Neural cell (in vitro differentiated cells): Measurements from ENCODE around the gene MMP15. TPM values are rescaled to one million over a fixed set of nuclear protein-coding genes. Genes with fewer than 3 reads are reported as not detected.

Experiments
- H2AFZ ChIP-seq: fragments of 200-600, 300-800 bp; sonication (generic), shearing (Covaris generic); 2 replicates; pipeline ENCODE4 v1.6.0; 2014; ENCODE audit warnings: low read depth, mild to moderate bottlenecking, antibody characterized with exemption, low read length, moderate library complexity
- H3F3A ChIP-seq: fragments of 200-600 bp; shearing (Covaris generic); 2 replicates; pipeline ENCODE4 v1.6.1; 2016; ENCODE audit warnings: mild to moderate bottlenecking, moderate library complexity, mixed read lengths, antibody characterized with exemption, low read length; ENCODE audit not compliant: insufficient read depth, poor library complexity, severe bottlenecking
- H3K27ac ChIP-seq: fragments of 200-600, 300-800 bp; sonication (generic), shearing (Covaris generic); 2 replicates; pipeline ENCODE4 v1.5.1; 2014; ENCODE audit warnings: mild to moderate bottlenecking, low read length, moderate library complexity
- H3K27me3 ChIP-seq: fragments of 300-800, 200-600 bp; sonication (generic), shearing (Covaris generic); 2 replicates; pipeline ENCODE4 v1.6.0; 2014; ENCODE audit warnings: mild to moderate bottlenecking, low read depth, low read length, moderate library complexity; ENCODE audit not compliant: insufficient read depth
- H3K36me3 ChIP-seq: fragments of 300-800, 200-600 bp; sonication (generic), shearing (Covaris generic); 2 replicates; pipeline ENCODE4 v1.5.1; 2014; ENCODE audit warnings: mild to moderate bottlenecking, antibody characterized with exemption, low read length, moderate library complexity; ENCODE audit not compliant: insufficient read depth
- H3K4me2 ChIP-seq: fragments of 300-800, 200-600 bp; sonication (generic), shearing (Covaris generic); 2 replicates; pipeline ENCODE4 v1.6.0; 2014; ENCODE audit warnings: mild to moderate bottlenecking, low read length
- H3K4me3 ChIP-seq: fragments of 300-800, 200-600 bp; sonication (generic), shearing (Covaris generic); 2 replicates; pipeline ENCODE4 v1.5.1; 2014; ENCODE audit warnings: mild to moderate bottlenecking, low read length, moderate library complexity
- H3K79me2 ChIP-seq: fragments of 200-600 bp; shearing (Covaris generic); replicated peaks from 2 replicates; pipeline ENCODE4 v1.6.0; 2014; ENCODE audit warnings: mild to moderate bottlenecking, low read length, moderate library complexity; ENCODE audit not compliant: insufficient read depth
- H3K9ac ChIP-seq: fragments of 300-800, 200-600 bp; sonication (generic), shearing (Covaris generic); 2 replicates; pipeline ENCODE4 v1.6.1; 2016; ENCODE audit warnings: mild to moderate bottlenecking, low read length, mixed read lengths
- H3K9me2 ChIP-seq: fragments of 200-600 bp; shearing (Covaris generic); 2 replicates; pipeline ENCODE4 v1.6.1; 2016; ENCODE audit warnings: mild to moderate bottlenecking, low read length, mixed read lengths; ENCODE audit not compliant: insufficient read depth
- H3K9me3 ChIP-seq: fragments of 200-600, 300-800 bp; sonication (generic), shearing (Covaris generic); 2 replicates; pipeline ENCODE4 v1.6.1; 2016; ENCODE audit warnings: mild to moderate bottlenecking, mixed run types, low read length, moderate library complexity, mixed read lengths
- H4K20me1 ChIP-seq: fragments of 200-600 bp; shearing (Covaris generic); 2 replicates; pipeline ENCODE4 v1.6.1; 2016; ENCODE audit warnings: mild to moderate bottlenecking, mixed run types; ENCODE audit not compliant: insufficient read depth
- CTCF ChIP-seq: fragments of 450-650 bp; IDR thresholded peaks from 2 replicates; pipeline ENCODE4 v1.5.1; 2014; ENCODE audit warnings: antibody characterized with exemption, mild to moderate bottlenecking, moderate library complexity; ENCODE audit not compliant: poor library complexity, severe bottlenecking
- EP300 ChIP-seq: fragments of 450-650 bp; conservative IDR thresholded peaks from 2 replicates; pipeline ENCODE4 v1.6.1; 2014; ENCODE audit warnings: antibody characterized with exemption, mild to moderate bottlenecking, moderate library complexity; ENCODE audit not compliant: poor library complexity, severe bottlenecking
- EZH2 ChIP-seq: fragments of 200-600, 300-800 bp; shearing (Covaris generic), sonication (generic); IDR thresholded peaks from 2 replicates; pipeline ENCODE4 v1.6.1; 2014; ENCODE audit warnings: antibody characterized with exemption, low read length, borderline replicate concordance, mild to moderate bottlenecking; ENCODE audit not compliant: insufficient read depth, poor library complexity, severe bottlenecking
- MXI1 ChIP-seq: fragments of 450-650 bp; conservative IDR thresholded peaks from 2 replicates; pipeline ENCODE4 v1.6.1; 2014; ENCODE audit warnings: antibody characterized with exemption, mild to moderate bottlenecking; ENCODE audit not compliant: poor library complexity, severe bottlenecking
- POLR2AphosphoS5 ChIP-seq: IDR thresholded peaks from 2 replicates; pipeline ENCODE4 v1.6.1; 2012
- RAD21 ChIP-seq: fragments of 450-650 bp; conservative IDR thresholded peaks from 2 replicates; pipeline ENCODE4 v1.6.1; 2014; ENCODE audit warnings: antibody characterized with exemption, mild to moderate bottlenecking, moderate library complexity
- SMC3 ChIP-seq: fragments of 450-650 bp; conservative IDR thresholded peaks from 2 replicates; pipeline ENCODE4 v1.6.1; 2014; ENCODE audit warnings: antibody characterized with exemption, mild to moderate bottlenecking, moderate library complexity; ENCODE audit not compliant: poor library complexity
- TAF1 ChIP-seq: IDR thresholded peaks from 2 replicates; pipeline ENCODE4 v1.6.1; 2012; ENCODE audit warnings: low read depth
- polyA plus RNA-seq: library from polyadenylated mRNA; depleted of rRNA; stranded (reverse); fragments of >200 nt; gene quantifications from 2 replicates; pipeline ENCODE4 v1.2.3, GENCODE V29; 2014
- TF ChIP-seq, protein P1 (sequence below): IDR thresholded peaks from 2 replicates; pipeline ENCODE4 v1.6.1; 2012; ENCODE audit warnings: borderline replicate concordance

The MMP15 gene
- polyA plus RNA-seq, 1 donor from 2014 or later: 18.5 TPM

GRCh38 chr16:58056580-58056979 lies 31.0 kb downstream of the MMP15 start:
- H3F3A ChIP-seq: no peaks in the 10 kb centered on the region
- no peaks in the 10 kb centered on the region for H3K9me3 ChIP-seq
- no peak overlapping the region for H3K4me2 ChIP-seq
- no peaks in the 10 kb centered on the region for H3K79me2 ChIP-seq
- H3K9ac ChIP-seq: no peak overlapping the region
- no peaks in the 10 kb centered on the region for H3K9me2 ChIP-seq
- no peak overlapping the region for H2AFZ ChIP-seq
- no peak overlapping the region for H3K4me3 ChIP-seq
- H3K27me3 ChIP-seq: no peaks in the 10 kb centered on the region
- H3K27ac ChIP-seq: no peak overlapping the region
- H3K36me3 ChIP-seq: no peaks in the 10 kb centered on the region
- TF ChIP-seq EZH2 (no peak), RAD21 (no peak), POLR2AphosphoS5 (no peak), CTCF (no peak)
- TF ChIP-seq, protein P1, sequence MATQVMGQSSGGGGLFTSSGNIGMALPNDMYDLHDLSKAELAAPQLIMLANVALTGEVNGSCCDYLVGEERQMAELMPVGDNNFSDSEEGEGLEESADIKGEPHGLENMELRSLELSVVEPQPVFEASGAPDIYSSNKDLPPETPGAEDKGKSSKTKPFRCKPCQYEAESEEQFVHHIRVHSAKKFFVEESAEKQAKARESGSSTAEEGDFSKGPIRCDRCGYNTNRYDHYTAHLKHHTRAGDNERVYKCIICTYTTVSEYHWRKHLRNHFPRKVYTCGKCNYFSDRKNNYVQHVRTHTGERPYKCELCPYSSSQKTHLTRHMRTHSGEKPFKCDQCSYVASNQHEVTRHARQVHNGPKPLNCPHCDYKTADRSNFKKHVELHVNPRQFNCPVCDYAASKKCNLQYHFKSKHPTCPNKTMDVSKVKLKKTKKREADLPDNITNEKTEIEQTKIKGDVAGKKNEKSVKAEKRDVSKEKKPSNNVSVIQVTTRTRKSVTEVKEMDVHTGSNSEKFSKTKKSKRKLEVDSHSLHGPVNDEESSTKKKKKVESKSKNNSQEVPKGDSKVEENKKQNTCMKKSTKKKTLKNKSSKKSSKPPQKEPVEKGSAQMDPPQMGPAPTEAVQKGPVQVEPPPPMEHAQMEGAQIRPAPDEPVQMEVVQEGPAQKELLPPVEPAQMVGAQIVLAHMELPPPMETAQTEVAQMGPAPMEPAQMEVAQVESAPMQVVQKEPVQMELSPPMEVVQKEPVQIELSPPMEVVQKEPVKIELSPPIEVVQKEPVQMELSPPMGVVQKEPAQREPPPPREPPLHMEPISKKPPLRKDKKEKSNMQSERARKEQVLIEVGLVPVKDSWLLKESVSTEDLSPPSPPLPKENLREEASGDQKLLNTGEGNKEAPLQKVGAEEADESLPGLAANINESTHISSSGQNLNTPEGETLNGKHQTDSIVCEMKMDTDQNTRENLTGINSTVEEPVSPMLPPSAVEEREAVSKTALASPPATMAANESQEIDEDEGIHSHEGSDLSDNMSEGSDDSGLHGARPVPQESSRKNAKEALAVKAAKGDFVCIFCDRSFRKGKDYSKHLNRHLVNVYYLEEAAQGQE: no peak
- no peaks in the 10 kb centered on the region for H4K20me1 ChIP-seq

- H3K27ac ChIP-seq: no peak overlapping the region
- no peaks in the 10 kb centered on the region for H3K27me3 ChIP-seq
- no peaks in the 10 kb centered on the region for H4K20me1 ChIP-seq
- H3F3A ChIP-seq: no peaks in the 10 kb centered on the region
- no peak overlapping the region for H3K4me2 ChIP-seq
- H2AFZ ChIP-seq: no peak overlapping the region
- no peaks in the 10 kb centered on the region for H3K9me2 ChIP-seq
- H3K9me3 ChIP-seq: no peaks in the 10 kb centered on the region
- H3K9ac ChIP-seq: no peak overlapping the region
- no peaks in the 10 kb centered on the region for H3K36me3 ChIP-seq
- no peak overlapping the region for H3K4me3 ChIP-seq
- TF ChIP-seq, protein P1: no peak
- TF ChIP-seq TAF1: no peak
- no peak for TF ChIP-seq SMC3
- TF ChIP-seq RAD21: no peak
- no peak for TF ChIP-seq CTCF
- TF ChIP-seq EZH2: no peak
- no peak for TF ChIP-seq EP300
- TF ChIP-seq MXI1: no peak
- no peak for TF ChIP-seq POLR2AphosphoS5
- no peaks in the 10 kb centered on the region for H3K79me2 ChIP-seq
Observed at GRCh38 chr16:58057121-58057520, 31.6 kb downstream of the MMP15 start.
